ENCODE data around the gene DOLPP1. TPM values are rescaled to one million over a fixed set of nuclear protein-coding genes. Genes with fewer than 3 reads are reported as not detected.

The DOLPP1 gene
- total and polyA plus RNA-seq, 3 donors from 2014 or later, result 14.0 to 17.9 (median 14.4) TPM

DNA sequence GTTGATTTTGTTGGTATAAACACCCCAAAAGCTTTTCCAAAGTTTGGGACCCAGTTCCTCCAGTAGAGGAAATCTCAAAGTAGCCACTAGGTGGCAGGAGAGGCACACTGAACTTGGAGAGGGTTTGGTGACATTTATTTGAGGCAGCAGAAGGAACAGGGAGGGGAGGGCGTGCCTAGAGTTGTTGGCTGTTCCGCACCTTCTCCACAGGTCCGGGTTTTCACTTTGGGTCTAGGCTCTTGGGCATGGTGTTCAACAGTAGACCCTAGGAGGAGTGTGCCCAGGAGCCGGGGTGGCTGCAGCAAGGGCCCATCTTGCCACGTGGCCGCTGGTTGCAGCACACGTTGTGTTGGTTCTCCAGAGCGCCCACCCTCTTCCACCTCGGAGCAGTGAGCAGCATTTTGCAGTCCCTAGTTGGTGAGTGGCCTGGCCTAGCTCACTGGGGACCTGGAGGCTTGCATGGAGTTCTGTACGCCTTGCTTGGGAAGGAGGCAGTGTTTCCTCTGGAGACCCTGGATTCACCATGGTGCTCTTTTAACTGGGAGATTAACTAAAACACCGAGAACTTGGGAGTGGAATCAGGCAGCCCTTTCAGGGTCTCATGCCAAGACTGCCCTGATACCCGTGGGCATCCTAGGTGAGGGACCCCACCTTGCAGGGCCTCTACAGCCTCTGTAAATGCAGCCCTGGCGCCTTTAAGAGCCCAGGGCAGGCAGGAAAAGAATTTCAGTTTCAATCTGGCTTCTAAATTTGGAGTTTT, 58.5 kb downstream of the DOLPP1 start:
- TF ChIP-seq, protein P1, sequence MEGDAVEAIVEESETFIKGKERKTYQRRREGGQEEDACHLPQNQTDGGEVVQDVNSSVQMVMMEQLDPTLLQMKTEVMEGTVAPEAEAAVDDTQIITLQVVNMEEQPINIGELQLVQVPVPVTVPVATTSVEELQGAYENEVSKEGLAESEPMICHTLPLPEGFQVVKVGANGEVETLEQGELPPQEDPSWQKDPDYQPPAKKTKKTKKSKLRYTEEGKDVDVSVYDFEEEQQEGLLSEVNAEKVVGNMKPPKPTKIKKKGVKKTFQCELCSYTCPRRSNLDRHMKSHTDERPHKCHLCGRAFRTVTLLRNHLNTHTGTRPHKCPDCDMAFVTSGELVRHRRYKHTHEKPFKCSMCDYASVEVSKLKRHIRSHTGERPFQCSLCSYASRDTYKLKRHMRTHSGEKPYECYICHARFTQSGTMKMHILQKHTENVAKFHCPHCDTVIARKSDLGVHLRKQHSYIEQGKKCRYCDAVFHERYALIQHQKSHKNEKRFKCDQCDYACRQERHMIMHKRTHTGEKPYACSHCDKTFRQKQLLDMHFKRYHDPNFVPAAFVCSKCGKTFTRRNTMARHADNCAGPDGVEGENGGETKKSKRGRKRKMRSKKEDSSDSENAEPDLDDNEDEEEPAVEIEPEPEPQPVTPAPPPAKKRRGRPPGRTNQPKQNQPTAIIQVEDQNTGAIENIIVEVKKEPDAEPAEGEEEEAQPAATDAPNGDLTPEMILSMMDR (IDR thresholded peaks at IDR 0.05), result peak; percentile 94 to 99 (median 97)
- no peak for TF ChIP-seq POLR2A (IDR thresholded peaks at IDR 0.05)
- Histone ChIP-seq H3K36me3 (ENCODE audit: low read depth, missing control alignments) (no peaks in the 10 kb centered on the region), H3K4me1 (peaks cover 70% of the 10 kb centered on the region), H3K27me3 (no peaks in the 10 kb centered on the region), H3K27ac (peak overlapping the region; percentile 96 to 98), H3K9me3 (no peaks in the 10 kb centered on the region), H3K4me3 (no peak overlapping the region)
- peak; percentile 89 for DNase-seq
- intact Hi-C loops (cut with DNase I; ENCODE audit: low total_unique reads), result loop anchor here (5.0 to 10.0 kb wide), 2 partner anchors 468 to 645 kb away; no protein-coding TSS in a partner anchor
- WGBS, 2 donors, result 12 to 19% methylated on average over 9 to 13 of the region's 13 CpGs

DNA sequence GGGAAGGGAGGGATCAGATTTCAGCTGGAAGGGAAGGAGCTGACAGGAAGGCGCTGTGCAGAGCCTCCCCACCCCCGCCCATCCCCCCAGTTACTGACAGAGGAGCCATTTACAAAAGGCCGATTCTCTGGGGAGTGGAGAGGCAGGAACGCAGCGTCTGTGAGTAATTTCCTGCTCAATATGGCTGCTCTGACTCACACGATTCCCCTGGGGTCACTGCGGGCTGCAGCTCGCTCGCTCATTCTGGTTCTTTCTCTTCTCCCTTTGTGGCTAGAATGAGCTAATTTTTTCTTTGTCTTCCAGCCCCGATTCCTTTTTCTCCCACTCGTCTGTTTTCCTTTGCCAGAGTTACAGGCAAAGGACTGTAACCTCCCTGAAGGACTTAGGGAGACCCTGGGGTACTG, 59.1 kb downstream of the DOLPP1 start:
- Histone ChIP-seq H3K27ac (peak overlapping the region; percentile 96 to 98), H3K4me1 (peaks cover 71% of the 10 kb centered on the region), H3K9me3 (no peaks in the 10 kb centered on the region), H3K36me3 (ENCODE audit: low read depth, missing control alignments) (no peaks in the 10 kb centered on the region), H3K27me3 (no peaks in the 10 kb centered on the region), H3K4me3 (peak overlapping the region in 1 of 2 donors; percentile 9)
- intact Hi-C loops (cut with DNase I; ENCODE audit: low total_unique reads), result loop anchor here (5.0 to 10.0 kb wide), 3 partner anchors 345 to 645 kb away; no protein-coding TSS in a partner anchor
- WGBS, 2 donors, result 0% methylated on average over 10 to 11 of the region's 11 CpGs
- DNase-seq, result peak; percentile 94
- no peak for TF ChIP-seq POLR2A (IDR thresholded peaks at IDR 0.05)
- TF ChIP-seq, protein P1 (IDR thresholded peaks at IDR 0.05), result no peak

Other genes starting within 250 kb of the DOLPP1 start
- gene KYAT1, start 199.2 kb upstream of the DOLPP1 start, total RNA-seq, result 10 to 100 TPM; 14.0 to 18.0 TPM
- 11.6 TPM for gene KYAT1, start 199.2 kb upstream of the DOLPP1 start, polyA plus RNA-seq (ENCODE audit: insufficient read depth, low read depth, low replicate concordance)
- 10 to 100 TPM; 54.3 to 61.3 TPM for gene LRRC8A, start 199.0 kb upstream of the DOLPP1 start, total RNA-seq
- 30.9 TPM for gene LRRC8A, start 199.0 kb upstream of the DOLPP1 start, polyA plus RNA-seq (ENCODE audit: insufficient read depth, low read depth, low replicate concordance)
- 10 to 100 TPM; 10.9 to 18.5 TPM for gene PHYHD1, start 160.1 kb upstream of the DOLPP1 start, total RNA-seq
- gene PHYHD1, start 160.1 kb upstream of the DOLPP1 start, polyA plus RNA-seq (ENCODE audit: insufficient read depth, low read depth, low replicate concordance), result 15.1 TPM
- 10 to 100 TPM; 26.4 to 29.4 TPM for gene DOLK, start 133.5 kb upstream of the DOLPP1 start, total RNA-seq
- 36.9 TPM for gene DOLK, start 133.5 kb upstream of the DOLPP1 start, polyA plus RNA-seq (ENCODE audit: insufficient read depth, low read depth, low replicate concordance)
- gene NUP188, start 133.4 kb upstream of the DOLPP1 start, total RNA-seq, result 100 to 1,000 TPM; 165 to 184 TPM
- 241 TPM for gene NUP188, start 133.4 kb upstream of the DOLPP1 start, polyA plus RNA-seq (ENCODE audit: insufficient read depth, low read depth, low replicate concordance)
- gene SH3GLB2, start 52.8 kb upstream of the DOLPP1 start, total RNA-seq, result 10 to 100 TPM; 88.8 to 92.2 TPM
- 62.3 TPM for gene SH3GLB2, start 52.8 kb upstream of the DOLPP1 start, polyA plus RNA-seq (ENCODE audit: insufficient read depth, low read depth, low replicate concordance)
- 10 to 100 TPM; 42.0 to 42.7 TPM for gene MIGA2, start 44.5 kb upstream of the DOLPP1 start, total RNA-seq
- 22.9 TPM for gene MIGA2, start 44.5 kb upstream of the DOLPP1 start, polyA plus RNA-seq (ENCODE audit: insufficient read depth, low read depth, low replicate concordance)
- gene CRAT, start 29.7 kb downstream of the DOLPP1 start, total RNA-seq, result 100 to 1,000 TPM; 188 to 272 TPM
- gene CRAT, start 29.7 kb downstream of the DOLPP1 start, polyA plus RNA-seq (ENCODE audit: insufficient read depth, low read depth, low replicate concordance), result 451 TPM
- 100 to 1,000 TPM; 163 to 177 TPM for gene PTPA, start 30.3 kb downstream of the DOLPP1 start, total RNA-seq
- gene PTPA, start 30.3 kb downstream of the DOLPP1 start, polyA plus RNA-seq (ENCODE audit: insufficient read depth, low read depth, low replicate concordance), result 268 TPM
- 10 to 100 TPM; 12.6 to 25.4 TPM for gene IER5L, start 97.2 kb downstream of the DOLPP1 start, total RNA-seq
- gene IER5L, start 97.2 kb downstream of the DOLPP1 start, polyA plus RNA-seq (ENCODE audit: insufficient read depth, low read depth, low replicate concordance), result 4.8 TPM

Data from testis (tissue), 3 donors.